Liver (tissue), 3 donors: Measurements from ENCODE around the gene EXT2.

ENCODE experiments used
- CTCF ChIP-seq: fragments of 150-350 bp; IDR thresholded peaks from 2 replicates; pipeline ENCODE4 v1.5.1; 2017; ENCODE audit warnings: improper control_type of control experiment, low read depth, low read length; ENCODE audit not compliant: missing input control
- FOXA2 ChIP-seq: IDR thresholded peaks from 2 replicates; pipeline ENCODE4 v1.6.1; 2016; ENCODE audit warnings: antibody characterized with exemption
- GABPA ChIP-seq, 2 donors: IDR thresholded peaks in 1 of 2; conservative IDR thresholded peaks in 1 of 2; 2 replicates each; pipeline ENCODE4 v1.6.1; 2016; ENCODE audit warnings: antibody characterized with exemption in 2 of 2, mild to moderate bottlenecking in 1 of 2, moderate library complexity in 1 of 2
- HNF4A ChIP-seq, 2 donors: conservative IDR thresholded peaks; 2 replicates each; pipeline ENCODE4 v1.6.1; 2016; ENCODE audit warnings: antibody characterized with exemption in 2 of 2, mild to moderate bottlenecking in 2 of 2
- MAX ChIP-seq: IDR thresholded peaks from 2 replicates; pipeline ENCODE4 v1.6.1; 2016; ENCODE audit warnings: antibody characterized with exemption
- REST ChIP-seq: IDR thresholded peaks from 2 replicates; pipeline ENCODE4 v1.6.1; 2016; ENCODE audit warnings: antibody characterized with exemption, mild to moderate bottlenecking
- RXRA ChIP-seq, 2 donors: IDR thresholded peaks; 2 replicates each; pipeline ENCODE4 v1.6.1; 2017 to 2018; ENCODE audit warnings: antibody characterized with exemption in 2 of 2, mild to moderate bottlenecking in 1 of 2
- TAF1 ChIP-seq: conservative IDR thresholded peaks from 2 replicates; pipeline ENCODE4 v1.6.1; 2016; ENCODE audit warnings: antibody characterized with exemption, mild to moderate bottlenecking
- YY1 ChIP-seq: IDR thresholded peaks from 2 replicates; pipeline ENCODE4 v1.6.1; 2016; ENCODE audit warnings: antibody characterized with exemption, mild to moderate bottlenecking
- donor health status: healthy.
- donor health status: healthy.

GRCh38 chr11:44125598-44125997, 30.1 kb downstream of the EXT2 start:
- TF ChIP-seq YY1 (no peak), HNF4A (conservative IDR thresholded peaks at IDR 0.05) (no peak), CTCF (no peak), GABPA (IDR thresholded peaks at IDR 0.05 in 1 of 2, conservative IDR thresholded peaks at IDR 0.05 in 1 of 2) (no peak), REST (no peak), FOXA2 (no peak), MAX (no peak), RXRA (IDR thresholded peaks at IDR 0.05) (no peak), TAF1 (no peak)
